Choroid plexus epithelial cell (primary cell): ENCODE measurements around the gene COL7A1.
"Not testable (repeated sequence)": the region's sequence is repeated elsewhere in the genome, so short reads cannot be mapped to it uniquely, and the experiment has no call there.

Experiments used
- DNase-seq: peaks from one replicate; pipeline ENCODE4 v3.0.0-alpha.2; 2010; ENCODE audit warnings: low read depth
- H3K4me3 ChIP-seq: 2 replicates; pipeline ENCODE4 v1.5.1; 2011; ENCODE audit warnings: low read depth, mild to moderate bottlenecking, control low read depth, low read length, moderate library complexity
- TF ChIP-seq, protein P1 (sequence below): conservative IDR thresholded peaks from 2 replicates; pipeline ENCODE4 v1.5.1; 2011; ENCODE audit warnings: low read depth, mild to moderate bottlenecking, control low read depth, inconsistent platforms, low read length, moderate library complexity

Gene COL7A1

DNA sequence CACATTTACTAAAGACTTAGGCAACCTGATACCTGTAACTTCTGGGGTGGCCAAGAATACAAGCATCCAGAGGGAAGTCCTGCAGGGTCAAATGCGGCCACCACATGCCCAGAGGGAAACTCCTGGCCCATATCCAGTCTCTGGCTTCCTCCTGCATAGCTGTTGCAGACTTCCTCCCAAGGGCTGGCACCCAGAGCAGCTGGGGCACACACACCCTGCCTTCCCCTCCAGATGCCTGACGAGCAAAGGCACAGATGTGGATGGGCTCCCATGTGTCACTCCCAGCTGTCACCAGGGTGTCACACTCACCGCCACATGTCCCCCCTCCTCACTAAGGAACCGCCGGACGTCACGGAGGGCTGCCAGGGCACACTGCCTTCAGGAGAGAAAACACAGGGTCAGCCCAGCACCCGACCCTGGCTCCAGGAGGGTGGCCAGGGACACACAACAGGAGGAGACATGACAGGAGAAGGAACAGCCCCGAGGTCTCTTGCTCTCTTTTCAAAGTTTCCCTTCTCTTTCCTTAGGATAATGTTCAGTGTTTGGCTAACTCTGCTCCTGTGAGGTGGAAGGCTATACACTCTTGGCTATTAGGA is 51.8 kb downstream of the COL7A1 start:
- DNase-seq: no peak
- no peak overlapping the region for H3K4me3 ChIP-seq
- TF ChIP-seq, protein P1, sequence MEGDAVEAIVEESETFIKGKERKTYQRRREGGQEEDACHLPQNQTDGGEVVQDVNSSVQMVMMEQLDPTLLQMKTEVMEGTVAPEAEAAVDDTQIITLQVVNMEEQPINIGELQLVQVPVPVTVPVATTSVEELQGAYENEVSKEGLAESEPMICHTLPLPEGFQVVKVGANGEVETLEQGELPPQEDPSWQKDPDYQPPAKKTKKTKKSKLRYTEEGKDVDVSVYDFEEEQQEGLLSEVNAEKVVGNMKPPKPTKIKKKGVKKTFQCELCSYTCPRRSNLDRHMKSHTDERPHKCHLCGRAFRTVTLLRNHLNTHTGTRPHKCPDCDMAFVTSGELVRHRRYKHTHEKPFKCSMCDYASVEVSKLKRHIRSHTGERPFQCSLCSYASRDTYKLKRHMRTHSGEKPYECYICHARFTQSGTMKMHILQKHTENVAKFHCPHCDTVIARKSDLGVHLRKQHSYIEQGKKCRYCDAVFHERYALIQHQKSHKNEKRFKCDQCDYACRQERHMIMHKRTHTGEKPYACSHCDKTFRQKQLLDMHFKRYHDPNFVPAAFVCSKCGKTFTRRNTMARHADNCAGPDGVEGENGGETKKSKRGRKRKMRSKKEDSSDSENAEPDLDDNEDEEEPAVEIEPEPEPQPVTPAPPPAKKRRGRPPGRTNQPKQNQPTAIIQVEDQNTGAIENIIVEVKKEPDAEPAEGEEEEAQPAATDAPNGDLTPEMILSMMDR: no peak

DNA sequence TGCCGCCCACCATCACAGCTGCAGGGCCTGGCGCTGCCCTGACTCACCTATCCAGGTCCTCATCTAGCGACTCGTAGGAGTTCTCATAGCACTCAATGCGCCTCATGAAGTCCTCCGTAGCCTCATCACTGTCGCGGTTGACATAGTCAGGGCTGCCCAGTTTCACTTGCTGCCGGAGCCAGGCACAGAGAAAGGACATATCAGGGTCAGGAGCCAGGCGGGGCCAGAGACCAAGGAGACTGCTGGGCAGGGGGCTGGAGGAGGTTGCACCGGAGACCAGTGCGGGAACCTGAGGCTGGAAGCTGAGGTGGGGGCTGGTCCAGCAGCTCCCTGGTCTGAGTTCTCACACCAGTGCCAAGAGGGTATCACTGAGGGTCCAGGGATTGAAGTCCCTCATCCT is 56.7 kb downstream of the COL7A1 start:
- H3K4me3 ChIP-seq: no peak overlapping the region
- TF ChIP-seq, protein P1: no peak
- no peak for DNase-seq

DNA sequence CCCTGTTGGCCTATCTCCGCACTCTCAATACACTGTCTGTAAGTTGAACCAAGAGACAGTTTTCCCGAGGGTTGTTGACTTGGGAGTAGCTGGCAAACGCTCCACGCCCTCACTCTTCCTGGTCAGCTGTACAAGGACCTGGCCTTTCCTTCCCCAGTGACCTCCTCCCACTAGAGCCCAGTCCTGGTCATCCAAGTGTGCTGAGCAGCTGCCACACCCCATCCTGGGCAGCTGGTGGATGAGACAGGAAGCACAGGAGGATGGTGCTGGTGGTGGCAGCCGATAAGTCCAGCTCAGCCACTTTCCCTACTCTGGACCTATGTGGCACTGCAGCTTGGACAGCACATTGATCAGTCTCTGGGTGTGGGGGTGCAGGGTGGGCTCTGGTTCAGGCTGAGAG is 58.3 kb downstream of the COL7A1 start:
- H3K4me3 ChIP-seq: no peak overlapping the region
- DNase-seq: no peak
- TF ChIP-seq, protein P1: no peak

DNA sequence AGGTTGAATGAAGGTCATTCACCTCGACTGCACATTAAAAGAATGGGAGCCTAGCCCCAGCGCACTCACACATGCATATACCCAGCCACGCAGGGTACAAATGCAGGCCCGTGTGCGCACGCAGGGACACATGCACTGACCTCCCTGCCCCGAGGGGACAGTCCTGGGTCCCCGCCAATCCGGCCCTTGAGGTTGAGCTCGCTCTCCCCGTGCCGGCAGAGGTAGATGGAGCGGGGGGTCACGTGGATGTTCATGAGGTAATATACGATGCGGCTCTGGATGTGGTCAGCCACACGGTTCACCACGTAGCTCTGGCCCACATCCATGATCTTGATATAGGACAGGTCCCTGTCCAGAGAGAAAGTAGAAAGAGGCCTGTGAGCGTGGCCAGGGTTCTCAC is 59.0 kb downstream of the COL7A1 start:
- no peak for DNase-seq
- TF ChIP-seq, protein P1: no peak
- H3K4me3 ChIP-seq: no peak overlapping the region

DNA sequence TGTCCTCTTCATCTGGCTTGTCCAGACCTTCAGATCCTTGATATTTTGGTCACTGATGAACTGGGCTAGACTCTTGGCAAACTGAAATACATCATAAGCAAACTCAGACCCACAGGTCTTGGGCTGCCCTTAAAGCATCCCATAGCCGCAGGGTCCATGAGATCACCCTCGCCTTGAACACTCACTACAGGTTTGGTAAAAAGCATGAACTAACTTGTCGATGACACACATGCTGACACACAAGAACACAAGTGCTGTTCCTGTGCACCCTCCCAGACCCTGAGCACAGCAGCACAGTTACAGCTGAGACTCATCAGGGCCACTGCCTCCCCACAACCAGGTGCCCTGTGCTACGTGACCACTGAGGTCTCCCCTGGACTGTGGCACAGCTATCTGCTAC is 59.6 kb downstream of the COL7A1 start:
- no peak for DNase-seq
- TF ChIP-seq, protein P1: no peak
- H3K4me3 ChIP-seq: no peak overlapping the region

DNA sequence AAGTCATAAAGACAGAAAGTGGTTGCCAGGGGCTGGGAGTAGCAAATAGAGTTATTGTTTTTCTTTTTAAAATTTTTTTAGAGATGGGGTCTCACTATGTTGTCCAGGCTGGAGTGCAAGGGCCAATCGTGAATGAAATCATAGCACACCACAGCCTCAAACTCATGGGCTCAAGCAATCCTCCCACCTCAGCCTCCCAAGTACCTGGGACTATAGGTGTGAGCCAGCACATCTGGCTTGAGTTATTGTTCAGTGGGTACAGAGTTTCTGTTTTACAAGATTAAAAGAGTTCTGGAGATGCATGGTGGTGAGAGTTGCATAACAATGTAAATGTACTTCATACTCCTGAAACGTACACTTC is 62.2 kb downstream of the COL7A1 start:
- TF ChIP-seq, protein P1: no peak
- H3K4me3 ChIP-seq: no peak overlapping the region
- no peak for DNase-seq

DNA sequence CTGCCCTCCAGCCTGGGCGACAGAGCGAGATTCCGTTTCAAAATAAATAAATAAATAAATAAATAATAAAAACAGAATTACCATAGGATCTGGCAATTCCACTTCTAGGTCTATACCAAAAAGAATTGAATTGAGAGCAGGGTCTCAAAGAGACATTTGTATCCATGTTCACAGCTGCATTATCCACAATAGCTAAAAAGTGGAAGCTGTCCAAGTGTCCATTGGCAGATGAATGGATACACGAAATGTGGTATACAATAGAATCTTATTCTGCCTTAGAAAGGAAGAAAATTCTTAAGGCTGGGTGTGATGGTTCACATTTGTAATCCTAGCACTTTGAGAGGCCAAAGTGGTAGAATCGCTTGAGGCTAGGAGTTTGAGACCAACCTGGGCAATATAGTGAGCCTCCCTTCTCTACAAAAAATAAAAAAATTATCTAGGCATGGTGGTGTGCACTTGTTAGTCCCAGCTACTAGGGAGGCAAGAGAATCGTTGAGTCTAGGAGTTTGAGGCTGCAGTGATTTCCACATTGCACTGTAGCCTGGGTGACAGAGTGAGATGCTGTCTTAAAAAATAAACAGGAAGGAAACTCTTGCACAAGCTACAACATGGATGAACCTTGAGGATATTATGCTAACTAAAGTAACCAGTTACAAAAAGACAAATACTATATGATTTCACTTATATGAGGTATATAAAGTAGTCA is 62.7 kb downstream of the COL7A1 start:
- TF ChIP-seq, protein P1: no peak
- H3K4me3 ChIP-seq: no peak overlapping the region
- no peak for DNase-seq

DNA sequence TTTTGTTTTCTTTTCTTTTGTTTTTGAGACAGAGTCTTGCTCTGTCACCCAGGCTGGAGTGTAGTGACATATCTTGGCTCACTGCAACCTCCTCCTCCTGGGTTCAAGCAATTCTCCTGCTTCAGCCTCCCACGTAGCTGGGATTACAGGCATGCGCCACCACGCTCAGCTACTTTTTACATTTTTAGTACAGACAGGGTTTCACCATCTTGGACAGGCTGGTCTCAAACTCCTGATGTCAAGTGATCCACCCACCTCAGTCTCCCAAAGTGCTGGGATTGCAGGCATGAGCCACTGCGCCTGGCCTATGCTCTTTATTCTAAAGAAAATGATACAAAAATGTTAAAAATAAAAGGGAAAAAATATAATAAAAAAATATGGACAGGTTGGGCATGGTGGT is 64.4 kb downstream of the COL7A1 start:
- DNase-seq: not testable (repeated sequence)

More for the DNA sequence above, 64.4 kb downstream of the COL7A1 start:
- H3K4me3 ChIP-seq: not testable (repeated sequence)
